DOHH2 (cell line): ENCODE measurements around the gene PRELP.

ENCODE experiments used
- CTCF ChIP-seq: fragments of 200-600 bp; sonication (generic); IDR thresholded peaks from one replicate; pipeline ENCODE4 v1.5.1; 2014; ENCODE audit warnings: antibody characterized with exemption, mild to moderate bottlenecking, low read depth, low read length; ENCODE audit not compliant: poor library complexity, severe bottlenecking
- EZH2phosphoT487 ChIP-seq: fragments of 200-600 bp; sonication (generic); IDR thresholded peaks from 2 replicates; pipeline ENCODE4 v1.6.1; 2017; ENCODE audit warnings: borderline replicate concordance, mild to moderate bottlenecking, antibody characterized with exemption, low read length, moderate library complexity, mixed read lengths

GRCh38 chr1:203492082-203492747 lies 16.6 kb downstream of the PRELP start:
- TF ChIP-seq CTCF: no peak
- TF ChIP-seq EZH2phosphoT487: no peak
